Activated naive CD4-positive, alpha-beta T cell (primary cell): Measurements from ENCODE around the gene ISM1.

Experiments
- DNase-seq, 4 experiments: peaks; one replicate each; lab custom pipeline; 2025; lab: John Stamatoyannopoulos, UW

Gene ISM1

DNA sequence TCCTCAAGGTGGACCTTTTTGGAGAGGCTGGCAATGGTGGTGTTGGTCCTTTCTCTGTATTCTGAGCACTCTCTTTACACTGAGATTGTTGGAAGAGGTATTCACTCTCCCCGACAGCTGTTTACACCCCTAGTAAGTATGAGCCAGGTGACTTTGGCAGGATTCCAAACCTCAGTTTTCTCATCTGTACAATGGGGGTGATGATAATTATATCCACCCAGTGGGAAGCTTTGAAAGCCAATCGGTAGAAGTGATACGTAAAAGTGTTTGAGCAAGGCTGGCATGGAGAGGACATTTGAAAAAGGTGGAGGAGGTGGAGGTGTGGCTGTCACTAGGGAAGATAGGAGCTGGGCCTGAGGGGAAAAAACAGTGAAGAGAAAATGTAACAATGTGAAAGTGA, 35.5 kb downstream of the ISM1 start:
- DNase-seq, result no peak

GRCh38 chr20:13259921-13260320, 38.8 kb downstream of the ISM1 start:
- no peak for DNase-seq

DNA sequence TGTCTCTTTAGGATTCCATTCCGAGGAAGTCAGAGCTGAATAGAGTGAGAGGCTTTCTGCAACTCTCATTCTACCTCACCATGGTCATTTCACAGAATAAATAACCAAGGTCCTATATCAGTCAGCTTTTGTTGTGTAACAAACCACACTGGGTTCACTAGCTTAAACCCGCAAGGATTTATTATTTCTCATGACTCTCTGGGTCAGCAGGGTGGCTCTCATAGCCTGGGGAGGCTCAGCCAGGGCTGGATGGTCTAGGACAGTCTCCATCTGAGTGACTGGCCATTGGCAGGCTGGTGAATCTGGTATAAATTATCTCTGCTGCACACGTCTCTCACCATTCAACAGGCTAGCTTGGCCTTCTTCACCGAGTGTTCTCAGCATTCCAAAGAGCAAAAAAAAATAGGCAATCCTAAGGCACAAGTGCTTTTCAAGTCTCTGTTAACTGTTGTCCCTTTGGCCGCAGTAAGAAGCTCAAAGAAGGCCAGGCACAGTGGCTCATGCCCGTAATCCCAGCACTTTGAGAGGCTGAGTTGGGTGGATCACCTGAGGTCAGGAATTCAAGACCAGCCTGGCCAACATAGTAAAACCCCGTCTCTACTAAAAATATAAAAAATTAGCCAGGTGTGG, 39.7 kb downstream of the ISM1 start:
- no peak for DNase-seq

- DNase-seq, result peak; percentile 7 to 61 (median 42)
These were observed 40.6 kb downstream of the ISM1 start for GRCh38 chr20:13261460-13262301.

DNA sequence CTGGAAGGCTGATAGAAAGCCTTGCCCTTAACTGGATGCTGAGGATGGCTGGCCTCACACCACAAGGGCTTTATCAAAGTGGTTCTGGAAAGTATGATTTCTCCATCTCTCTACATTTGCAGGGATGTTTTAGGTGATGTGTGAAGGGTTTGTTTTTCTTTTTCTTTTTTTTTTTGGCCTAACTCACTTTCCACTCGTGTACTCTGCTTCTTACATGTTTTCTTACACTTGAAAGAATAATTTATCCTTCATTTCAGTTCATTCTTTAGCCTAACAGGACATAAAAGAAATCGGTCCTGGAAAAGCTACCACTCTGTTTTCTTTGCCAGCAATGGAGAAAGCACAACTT, 41.2 kb downstream of the ISM1 start:
- DNase-seq, result no peak

GRCh38 chr20:13262671-13263360, 41.7 kb downstream of the ISM1 start:
- DNase-seq, result no peak

DNA sequence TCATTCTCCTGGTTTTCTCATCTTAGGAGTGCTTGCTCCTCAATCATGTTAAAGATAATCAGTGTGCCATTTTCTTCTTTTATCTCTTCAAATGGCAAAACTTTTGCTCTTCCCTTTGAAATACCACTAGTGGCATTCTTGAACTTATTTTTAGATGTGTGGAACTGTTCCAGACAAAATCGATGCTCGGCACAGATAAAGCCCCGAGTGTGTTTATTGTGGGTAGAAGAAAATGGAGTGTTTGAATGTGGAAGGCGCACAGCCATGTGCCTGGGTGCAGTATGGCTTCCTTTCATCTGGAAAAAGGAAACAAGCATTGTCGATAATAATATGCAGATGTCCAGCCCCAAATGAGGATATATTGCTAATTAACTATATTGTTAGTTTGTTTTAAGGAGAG, 42.4 kb downstream of the ISM1 start:
- DNase-seq, result no peak

DNA sequence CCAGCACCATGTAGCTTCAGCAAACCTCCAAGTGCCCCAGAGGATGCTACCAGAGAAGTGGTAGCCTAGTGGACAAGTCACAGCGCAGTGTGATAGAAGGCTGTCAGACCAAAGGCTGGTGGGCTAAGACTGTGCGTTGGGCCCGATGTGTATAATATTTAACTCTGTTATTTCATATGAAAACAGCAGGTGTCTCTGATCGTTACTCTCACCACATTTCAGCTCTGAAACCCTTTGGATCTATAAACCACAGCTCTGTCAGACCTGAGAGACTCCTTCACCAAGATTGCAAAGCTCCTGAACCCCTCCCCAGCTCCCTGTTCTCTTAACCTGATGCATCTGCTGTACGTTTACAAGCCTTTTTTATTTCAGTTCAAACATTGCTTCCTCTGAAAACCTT, 43.8 kb downstream of the ISM1 start:
- DNase-seq, result no peak

DNA sequence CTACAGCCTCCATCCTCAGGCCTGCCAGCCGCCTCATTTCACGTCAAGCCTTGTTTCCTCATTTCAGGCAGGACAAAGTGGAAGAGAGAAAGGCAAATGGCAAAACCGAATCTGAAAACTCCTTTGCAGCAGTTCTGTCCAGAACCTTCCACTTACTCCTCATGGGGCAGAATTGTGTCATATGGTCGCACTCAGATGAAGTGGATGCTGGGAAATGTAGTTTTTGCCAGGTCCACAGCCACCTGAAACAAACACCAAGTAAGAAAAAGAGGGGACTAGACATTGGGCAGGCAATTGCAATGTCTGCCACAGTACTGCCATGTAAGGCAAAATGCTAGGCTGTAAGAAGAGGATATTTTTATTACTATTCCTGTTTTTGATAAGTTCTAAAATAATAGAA, 44.9 kb downstream of the ISM1 start:
- DNase-seq, result no peak

DNA sequence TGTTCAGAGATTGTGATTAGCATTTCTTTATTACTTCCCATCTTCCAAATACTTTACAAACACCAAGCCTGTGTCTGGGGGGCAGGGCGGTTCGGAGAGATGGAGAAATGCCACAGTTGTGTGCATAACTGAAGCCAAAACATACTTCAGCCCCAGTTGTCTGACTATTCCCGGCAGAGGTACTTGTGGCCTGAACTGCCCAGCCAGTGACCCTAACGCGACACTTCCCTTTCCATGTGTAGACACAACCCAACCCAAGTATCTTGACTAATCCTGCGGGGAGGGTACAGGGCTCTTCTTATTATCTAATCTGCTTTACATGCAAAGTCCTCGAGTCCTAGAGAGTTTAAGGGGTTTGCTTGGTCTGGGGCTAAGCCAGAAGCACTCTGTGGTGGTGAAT, 46.2 kb downstream of the ISM1 start:
- DNase-seq, result no peak

DNA sequence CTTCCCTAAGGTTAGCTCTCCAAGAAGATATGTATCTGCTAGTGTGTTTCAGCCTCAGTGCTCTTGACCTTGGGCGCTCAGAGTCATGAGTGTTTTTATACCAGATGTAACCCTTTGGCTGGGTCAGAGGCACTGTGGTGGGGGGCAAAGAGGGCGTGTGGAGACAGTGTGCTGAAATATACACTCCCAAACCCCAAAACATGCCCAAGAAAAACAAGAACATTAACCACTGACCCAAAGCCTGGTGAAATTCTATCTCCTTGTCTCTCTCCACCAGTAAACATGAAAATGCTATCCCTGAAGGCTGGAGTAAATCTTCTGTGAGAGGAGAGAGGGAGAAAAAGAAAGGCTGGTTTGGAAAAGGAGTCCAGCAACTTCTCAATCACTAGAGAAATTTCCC, 47.9 kb downstream of the ISM1 start:
- no peak for DNase-seq

GRCh38 chr20:13270211-13270610, 49.1 kb downstream of the ISM1 start:
- DNase-seq, result no peak

GRCh38 chr20:13271098-13271497, 50.0 kb downstream of the ISM1 start:
- DNase-seq, result no peak

GRCh38 chr20:13271977-13272975, 51.2 kb downstream of the ISM1 start:
- DNase-seq, result no peak

GRCh38 chr20:13274275-13274861, 53.3 kb downstream of the ISM1 start:
- no peak for DNase-seq

GRCh38 chr20:13276945-13277541, 56.0 kb downstream of the ISM1 start:
- DNase-seq, result no peak

DNA sequence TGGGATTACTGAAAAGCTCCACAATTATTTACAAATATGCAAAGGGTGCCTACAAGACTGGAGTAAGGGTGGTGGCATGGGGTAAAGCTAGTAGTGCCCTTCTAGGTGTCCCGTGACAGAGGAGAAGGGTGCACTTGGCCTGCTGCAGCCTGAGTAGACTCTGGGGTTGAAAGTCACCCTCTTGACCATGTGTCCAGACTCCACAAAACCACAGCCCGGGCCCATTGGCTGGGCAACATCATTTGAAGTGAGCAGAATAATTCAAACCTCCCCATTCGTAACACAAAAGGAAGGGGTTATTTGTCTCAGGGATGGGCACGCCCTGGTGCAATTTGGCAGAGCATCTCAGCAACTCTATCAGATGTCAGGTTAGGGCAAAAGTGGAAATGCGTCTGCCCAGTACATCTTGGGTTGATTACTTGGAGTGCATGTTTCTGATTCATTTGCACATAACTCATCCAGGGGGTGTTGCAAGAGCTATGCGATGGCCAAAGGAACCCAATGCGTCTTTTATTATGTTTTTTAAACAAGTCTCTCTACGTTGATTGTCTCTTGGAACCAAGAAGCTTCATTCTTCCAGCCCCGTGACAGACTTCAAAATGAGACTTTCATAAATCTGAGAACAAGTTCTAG, 56.7 kb downstream of the ISM1 start:
- DNase-seq, result no peak

GRCh38 chr20:13278812-13279570, 57.9 kb downstream of the ISM1 start:
- DNase-seq, result no peak

DNA sequence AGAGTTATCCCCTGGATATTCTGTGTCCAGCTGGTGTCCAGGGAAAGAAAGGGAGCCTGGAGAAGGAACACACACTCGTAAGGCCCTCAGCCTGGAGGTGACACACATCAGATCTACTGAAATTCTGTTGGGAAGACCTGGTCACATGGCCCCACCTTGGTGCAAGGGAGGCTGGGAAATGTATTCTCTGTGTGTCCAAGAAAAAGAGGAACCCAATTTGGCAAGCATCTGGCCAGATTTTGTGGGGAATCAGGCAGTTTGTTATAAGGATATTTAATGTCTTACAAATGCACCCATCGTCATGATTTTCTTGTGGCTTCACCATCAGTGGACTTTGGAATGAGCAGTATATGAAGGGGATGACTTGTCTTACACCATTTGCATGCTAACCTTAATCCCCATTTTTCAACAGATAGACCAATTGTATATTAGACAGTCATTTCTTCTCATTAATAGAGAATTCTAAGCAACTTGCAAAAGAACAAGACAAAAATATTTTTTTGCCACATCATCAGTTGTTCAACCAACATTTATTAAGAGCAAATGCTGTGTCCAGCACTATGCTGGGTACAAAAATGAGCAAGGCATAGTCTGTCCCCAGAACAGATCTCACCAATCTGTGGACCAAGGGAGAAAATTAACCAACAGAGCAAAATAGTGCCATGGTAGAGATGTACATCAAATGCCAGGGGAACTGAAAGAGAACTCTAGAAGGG, 59.7 kb downstream of the ISM1 start:
- DNase-seq, result no peak
